Measurements from ENCODE around the gene GNPTAB. TPM values are rescaled to one million over a fixed set of nuclear protein-coding genes. Genes with fewer than 3 reads are reported as not detected.

GNPTAB gene
- total RNA-seq, 1 experiment from 2014 or later: 40.8 TPM

DNA sequence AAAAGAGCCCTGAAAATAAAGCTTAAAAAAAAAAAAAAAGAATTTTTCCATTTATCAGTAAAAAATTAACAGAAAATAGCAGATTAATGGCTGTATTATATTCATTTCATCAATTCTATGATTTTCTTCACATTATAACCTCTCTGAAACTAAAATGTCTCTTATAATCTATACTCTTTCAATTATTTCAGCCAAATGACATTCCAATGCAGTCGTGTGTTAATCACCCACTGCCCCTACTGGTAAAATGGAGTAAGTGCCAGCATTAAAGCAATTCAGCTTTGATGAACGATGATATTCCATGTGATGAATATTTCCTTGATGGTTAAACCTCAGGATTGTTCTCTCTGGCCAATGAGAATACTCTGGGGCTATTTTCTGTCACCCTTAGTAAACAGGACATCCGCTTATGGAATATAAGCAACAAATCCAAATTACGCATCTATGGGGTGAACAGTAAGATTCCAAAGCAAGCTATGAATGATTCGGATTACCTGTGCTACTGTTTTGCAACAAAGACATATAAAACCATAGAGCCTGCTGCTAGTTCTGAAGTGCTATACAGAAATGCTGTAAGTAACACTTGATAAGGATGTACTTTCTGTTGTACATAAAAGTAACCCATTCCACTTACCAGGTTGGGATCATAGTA lies 71.2 kb downstream of the GNPTAB start:
- TF ChIP-seq, protein P1, sequence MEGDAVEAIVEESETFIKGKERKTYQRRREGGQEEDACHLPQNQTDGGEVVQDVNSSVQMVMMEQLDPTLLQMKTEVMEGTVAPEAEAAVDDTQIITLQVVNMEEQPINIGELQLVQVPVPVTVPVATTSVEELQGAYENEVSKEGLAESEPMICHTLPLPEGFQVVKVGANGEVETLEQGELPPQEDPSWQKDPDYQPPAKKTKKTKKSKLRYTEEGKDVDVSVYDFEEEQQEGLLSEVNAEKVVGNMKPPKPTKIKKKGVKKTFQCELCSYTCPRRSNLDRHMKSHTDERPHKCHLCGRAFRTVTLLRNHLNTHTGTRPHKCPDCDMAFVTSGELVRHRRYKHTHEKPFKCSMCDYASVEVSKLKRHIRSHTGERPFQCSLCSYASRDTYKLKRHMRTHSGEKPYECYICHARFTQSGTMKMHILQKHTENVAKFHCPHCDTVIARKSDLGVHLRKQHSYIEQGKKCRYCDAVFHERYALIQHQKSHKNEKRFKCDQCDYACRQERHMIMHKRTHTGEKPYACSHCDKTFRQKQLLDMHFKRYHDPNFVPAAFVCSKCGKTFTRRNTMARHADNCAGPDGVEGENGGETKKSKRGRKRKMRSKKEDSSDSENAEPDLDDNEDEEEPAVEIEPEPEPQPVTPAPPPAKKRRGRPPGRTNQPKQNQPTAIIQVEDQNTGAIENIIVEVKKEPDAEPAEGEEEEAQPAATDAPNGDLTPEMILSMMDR (IDR thresholded peaks at IDR 0.05): peak; percentile 84
- no peak for TF ChIP-seq TCF7L2 (IDR thresholded peaks at IDR 0.05; ENCODE audit: low read depth, low read length)
- TF ChIP-seq POLR2AphosphoS5 (IDR thresholded peaks at IDR 0.05; ENCODE audit: low read depth, low read length): no peak
- TF ChIP-seq, protein P2, sequence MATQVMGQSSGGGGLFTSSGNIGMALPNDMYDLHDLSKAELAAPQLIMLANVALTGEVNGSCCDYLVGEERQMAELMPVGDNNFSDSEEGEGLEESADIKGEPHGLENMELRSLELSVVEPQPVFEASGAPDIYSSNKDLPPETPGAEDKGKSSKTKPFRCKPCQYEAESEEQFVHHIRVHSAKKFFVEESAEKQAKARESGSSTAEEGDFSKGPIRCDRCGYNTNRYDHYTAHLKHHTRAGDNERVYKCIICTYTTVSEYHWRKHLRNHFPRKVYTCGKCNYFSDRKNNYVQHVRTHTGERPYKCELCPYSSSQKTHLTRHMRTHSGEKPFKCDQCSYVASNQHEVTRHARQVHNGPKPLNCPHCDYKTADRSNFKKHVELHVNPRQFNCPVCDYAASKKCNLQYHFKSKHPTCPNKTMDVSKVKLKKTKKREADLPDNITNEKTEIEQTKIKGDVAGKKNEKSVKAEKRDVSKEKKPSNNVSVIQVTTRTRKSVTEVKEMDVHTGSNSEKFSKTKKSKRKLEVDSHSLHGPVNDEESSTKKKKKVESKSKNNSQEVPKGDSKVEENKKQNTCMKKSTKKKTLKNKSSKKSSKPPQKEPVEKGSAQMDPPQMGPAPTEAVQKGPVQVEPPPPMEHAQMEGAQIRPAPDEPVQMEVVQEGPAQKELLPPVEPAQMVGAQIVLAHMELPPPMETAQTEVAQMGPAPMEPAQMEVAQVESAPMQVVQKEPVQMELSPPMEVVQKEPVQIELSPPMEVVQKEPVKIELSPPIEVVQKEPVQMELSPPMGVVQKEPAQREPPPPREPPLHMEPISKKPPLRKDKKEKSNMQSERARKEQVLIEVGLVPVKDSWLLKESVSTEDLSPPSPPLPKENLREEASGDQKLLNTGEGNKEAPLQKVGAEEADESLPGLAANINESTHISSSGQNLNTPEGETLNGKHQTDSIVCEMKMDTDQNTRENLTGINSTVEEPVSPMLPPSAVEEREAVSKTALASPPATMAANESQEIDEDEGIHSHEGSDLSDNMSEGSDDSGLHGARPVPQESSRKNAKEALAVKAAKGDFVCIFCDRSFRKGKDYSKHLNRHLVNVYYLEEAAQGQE (IDR thresholded peaks at IDR 0.05; ENCODE audit: insufficient read depth in 1 of 2, low read depth in 2 of 2, low read length in 1 of 2): no peak
- no peak for TF ChIP-seq SIN3A (IDR thresholded peaks at IDR 0.05; ENCODE audit: borderline replicate concordance, insufficient read depth, low read depth, low read length)
- ChIA-PET CTCF (interaction anchor here (0.6 to 0.8 kb wide), 7 partner anchors 17 to 393 kb away, joined by 3 to 7 read pairs (median 4); no protein-coding TSS in a partner anchor), POLR2A (interaction anchor here (0.6 to 0.7 kb wide), 3 partner anchors 13 to 120 kb away, joined by 7 to 14 read pairs (median 10); no protein-coding TSS in a partner anchor)
- ATAC-seq: peak; percentile 79
- no peak overlapping the region for H3K4me3 ChIP-seq (ENCODE audit: low read depth in 2 of 2, low read length in 2 of 2)
- no peaks in the 10 kb centered on the region for H3K4me1 ChIP-seq (ENCODE audit: control insufficient read depth, insufficient read depth, low read length)
- no TSS peak for BruUV-seq (replicated peaks)
- in situ Hi-C loops (cut with HindIII; ENCODE audit: low pct_unique_long_range_greater_than_20kb, low sequenced_read_pairs): no loop called here
- no peaks in the 10 kb centered on the region for H3K36me3 ChIP-seq (ENCODE audit: control insufficient read depth, insufficient read depth, low read length)
- no peak overlapping the region for H3K27ac ChIP-seq (ENCODE audit: low read length)
- no peaks in the 10 kb centered on the region for H3K9me3 ChIP-seq (ENCODE audit: control insufficient read depth, insufficient read depth, low read depth, low read length)
- intact Hi-C loops (cut with micrococcal nuclease; ENCODE audit: unreplicated experiment): loop anchor here (5.0 kb wide), 1 partner anchor 347 kb away; no protein-coding TSS in a partner anchor
- no peak for DNase-seq (ENCODE audit: low read depth, low spot score)
- H3K27me3 ChIP-seq (ENCODE audit: control insufficient read depth, insufficient read depth, low read length): no peaks in the 10 kb centered on the region

DNA sequence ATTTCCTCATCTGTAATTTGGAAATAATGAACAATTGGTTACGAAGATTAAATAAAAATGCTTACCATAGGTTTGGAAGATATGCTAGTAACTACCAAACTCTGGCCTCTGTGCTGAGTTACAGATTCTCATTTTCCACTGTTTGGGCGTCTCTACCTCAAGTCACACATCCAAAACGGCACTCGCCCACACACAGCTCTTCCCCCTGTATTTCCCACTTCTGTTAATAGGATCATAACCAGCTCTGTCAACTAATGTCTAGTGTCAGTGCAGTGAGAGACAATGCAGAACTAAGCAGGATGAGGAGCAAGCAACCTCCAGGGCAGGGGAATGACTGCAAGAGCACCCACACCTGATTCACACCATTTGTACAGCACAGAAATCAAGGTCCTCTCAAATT lies 80.6 kb downstream of the GNPTAB start:
- intact Hi-C loops (cut with micrococcal nuclease; ENCODE audit: unreplicated experiment) (no loop called here), in situ Hi-C loops (cut with HindIII; ENCODE audit: low pct_unique_long_range_greater_than_20kb, low sequenced_read_pairs) (no loop called here)
- Histone ChIP-seq H3K36me3 (ENCODE audit: control insufficient read depth, insufficient read depth, low read length) (no peaks in the 10 kb centered on the region; the same call in 1 of the 2 replicates), H3K4me3 (ENCODE audit: low read depth in 2 of 2, low read length in 2 of 2) (no peak overlapping the region), H3K9me3 (ENCODE audit: control insufficient read depth, insufficient read depth, low read depth, low read length) (no peaks in the 10 kb centered on the region), H3K27ac (ENCODE audit: low read length) (no peak overlapping the region), H3K4me1 (ENCODE audit: control insufficient read depth, insufficient read depth, low read length) (no peaks in the 10 kb centered on the region), H3K27me3 (ENCODE audit: control insufficient read depth, insufficient read depth, low read length) (no peaks in the 10 kb centered on the region)
- CTCF ChIA-PET: no interaction called here
- BruUV-seq (replicated peaks): no TSS peak
- TF ChIP-seq POLR2AphosphoS5 (IDR thresholded peaks at IDR 0.05; ENCODE audit: low read depth, low read length) (no peak), SIN3A (IDR thresholded peaks at IDR 0.05; ENCODE audit: borderline replicate concordance, insufficient read depth, low read depth, low read length) (no peak), TCF7L2 (IDR thresholded peaks at IDR 0.05; ENCODE audit: low read depth, low read length) (no peak)
- TF ChIP-seq, protein P2 (IDR thresholded peaks at IDR 0.05; ENCODE audit: insufficient read depth in 1 of 2, low read depth in 2 of 2, low read length in 1 of 2): no peak
- TF ChIP-seq, protein P1 (IDR thresholded peaks at IDR 0.05): no peak
- no peak for ATAC-seq
- no peak for DNase-seq (ENCODE audit: low read depth, low spot score)
- POLR2A ChIA-PET: no interaction called here

Measured in Panc1 (cell line).